Measurements from ENCODE around the gene UBA7.

DNA sequence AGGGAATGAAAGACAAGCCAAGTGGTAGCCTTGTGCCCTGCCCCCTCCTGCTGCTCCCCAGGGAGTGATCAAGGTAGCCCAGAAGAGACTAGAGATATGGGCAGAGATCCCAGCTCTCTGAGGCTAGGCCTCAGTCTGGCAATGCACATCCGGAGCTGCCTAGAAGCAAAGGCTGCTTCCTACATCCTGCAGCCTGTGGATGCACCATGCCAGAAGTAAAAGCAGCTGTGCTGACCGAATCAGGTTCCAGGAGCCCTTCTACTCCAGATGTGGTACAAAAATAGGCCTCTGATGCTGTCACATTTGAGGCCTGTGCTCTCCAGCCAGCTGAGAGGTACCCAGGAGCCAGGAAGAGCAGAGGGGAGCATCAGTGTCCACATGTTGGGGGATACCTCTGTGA lies 26.6 kb upstream of the UBA7 start:
- TF ChIP-seq ZNF891 (CRISPR knock-in tag; IDR thresholded peaks at IDR 0.05) = no peak
- no peak for TF ChIP-seq PHB2 (IDR thresholded peaks at IDR 0.05; ENCODE audit: partially characterized antibody)
- no peak for TF ChIP-seq PHF8 (CRISPR knock-in tag; IDR thresholded peaks at IDR 0.05)
- TF ChIP-seq, protein P1, sequence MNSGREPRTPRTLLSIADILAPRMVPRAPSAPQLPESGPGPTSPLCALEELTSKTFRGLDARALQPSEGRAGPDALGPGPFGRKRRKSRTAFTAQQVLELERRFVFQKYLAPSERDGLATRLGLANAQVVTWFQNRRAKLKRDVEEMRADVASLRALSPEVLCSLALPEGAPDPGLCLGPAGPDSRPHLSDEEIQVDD (CRISPR knock-in tag; IDR thresholded peaks at IDR 0.05; ENCODE audit: borderline replicate concordance) = no peak
- no peak for TF ChIP-seq ZEB1 (IDR thresholded peaks at IDR 0.05; ENCODE audit: insufficient replicate concordance, low read depth)
- TF ChIP-seq, protein P2, sequence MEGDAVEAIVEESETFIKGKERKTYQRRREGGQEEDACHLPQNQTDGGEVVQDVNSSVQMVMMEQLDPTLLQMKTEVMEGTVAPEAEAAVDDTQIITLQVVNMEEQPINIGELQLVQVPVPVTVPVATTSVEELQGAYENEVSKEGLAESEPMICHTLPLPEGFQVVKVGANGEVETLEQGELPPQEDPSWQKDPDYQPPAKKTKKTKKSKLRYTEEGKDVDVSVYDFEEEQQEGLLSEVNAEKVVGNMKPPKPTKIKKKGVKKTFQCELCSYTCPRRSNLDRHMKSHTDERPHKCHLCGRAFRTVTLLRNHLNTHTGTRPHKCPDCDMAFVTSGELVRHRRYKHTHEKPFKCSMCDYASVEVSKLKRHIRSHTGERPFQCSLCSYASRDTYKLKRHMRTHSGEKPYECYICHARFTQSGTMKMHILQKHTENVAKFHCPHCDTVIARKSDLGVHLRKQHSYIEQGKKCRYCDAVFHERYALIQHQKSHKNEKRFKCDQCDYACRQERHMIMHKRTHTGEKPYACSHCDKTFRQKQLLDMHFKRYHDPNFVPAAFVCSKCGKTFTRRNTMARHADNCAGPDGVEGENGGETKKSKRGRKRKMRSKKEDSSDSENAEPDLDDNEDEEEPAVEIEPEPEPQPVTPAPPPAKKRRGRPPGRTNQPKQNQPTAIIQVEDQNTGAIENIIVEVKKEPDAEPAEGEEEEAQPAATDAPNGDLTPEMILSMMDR (CRISPR knock-in tag; IDR thresholded peaks at IDR 0.05) = no peak

All from HepG2 (cell line).